ENCODE results near the gene RPP40. TPM values are rescaled to one million over a fixed set of nuclear protein-coding genes. Genes with fewer than 3 reads are reported as not detected.

The RPP40 gene
- total and polyA plus RNA-seq, 2 of the 13 experiments (the other 11 are each of a cell fraction or from before 2014, with no cell fraction given), result 18.0 to 41.2 TPM

- no peak overlapping the region for H3K4me3 ChIP-seq (replicated peaks in 1 of 3; ENCODE audit: insufficient read depth in 1 of 3, low read depth in 2 of 3, low read length in 3 of 3)
- H4K20me1 ChIP-seq (ENCODE audit: insufficient read depth, low read length), result no peaks in the 10 kb centered on the region
- no peak overlapping the region for H3K27ac ChIP-seq (ENCODE audit: extremely low read length, insufficient read depth, low read length)
- ATAC-seq (no peak), FAIRE-seq (no peak), DNase-seq (ENCODE audit: low spot score) (no peak)
- H3K4me2 ChIP-seq (ENCODE audit: low read depth, low read length), result no peak overlapping the region
- ChIA-PET CTCF (ENCODE audit: low intra/inter-chr PET ratio, low total read pairs) (no interaction called here), POLR2A (no interaction called here)
- no peak for TF ChIP-seq SOX13 (IDR thresholded peaks at IDR 0.05)
- no peak for TF ChIP-seq SOX13 (CRISPR knock-in tag; conservative IDR thresholded peaks at IDR 0.05 in 1 of 2, IDR thresholded peaks at IDR 0.05 in 1 of 2)
- no peak for TF ChIP-seq GATAD2A (CRISPR knock-in tag; IDR thresholded peaks at IDR 0.05)
- TF ChIP-seq MLLT10 (CRISPR knock-in tag; IDR thresholded peaks at IDR 0.05), result no peak
- no peak for TF ChIP-seq POLR2AphosphoS5 (IDR thresholded peaks at IDR 0.05; ENCODE audit: low read depth, low read length)
- no peak for TF ChIP-seq MATR3 (CRISPR knock-in tag; IDR thresholded peaks at IDR 0.05)
- TF ChIP-seq, protein P1, sequence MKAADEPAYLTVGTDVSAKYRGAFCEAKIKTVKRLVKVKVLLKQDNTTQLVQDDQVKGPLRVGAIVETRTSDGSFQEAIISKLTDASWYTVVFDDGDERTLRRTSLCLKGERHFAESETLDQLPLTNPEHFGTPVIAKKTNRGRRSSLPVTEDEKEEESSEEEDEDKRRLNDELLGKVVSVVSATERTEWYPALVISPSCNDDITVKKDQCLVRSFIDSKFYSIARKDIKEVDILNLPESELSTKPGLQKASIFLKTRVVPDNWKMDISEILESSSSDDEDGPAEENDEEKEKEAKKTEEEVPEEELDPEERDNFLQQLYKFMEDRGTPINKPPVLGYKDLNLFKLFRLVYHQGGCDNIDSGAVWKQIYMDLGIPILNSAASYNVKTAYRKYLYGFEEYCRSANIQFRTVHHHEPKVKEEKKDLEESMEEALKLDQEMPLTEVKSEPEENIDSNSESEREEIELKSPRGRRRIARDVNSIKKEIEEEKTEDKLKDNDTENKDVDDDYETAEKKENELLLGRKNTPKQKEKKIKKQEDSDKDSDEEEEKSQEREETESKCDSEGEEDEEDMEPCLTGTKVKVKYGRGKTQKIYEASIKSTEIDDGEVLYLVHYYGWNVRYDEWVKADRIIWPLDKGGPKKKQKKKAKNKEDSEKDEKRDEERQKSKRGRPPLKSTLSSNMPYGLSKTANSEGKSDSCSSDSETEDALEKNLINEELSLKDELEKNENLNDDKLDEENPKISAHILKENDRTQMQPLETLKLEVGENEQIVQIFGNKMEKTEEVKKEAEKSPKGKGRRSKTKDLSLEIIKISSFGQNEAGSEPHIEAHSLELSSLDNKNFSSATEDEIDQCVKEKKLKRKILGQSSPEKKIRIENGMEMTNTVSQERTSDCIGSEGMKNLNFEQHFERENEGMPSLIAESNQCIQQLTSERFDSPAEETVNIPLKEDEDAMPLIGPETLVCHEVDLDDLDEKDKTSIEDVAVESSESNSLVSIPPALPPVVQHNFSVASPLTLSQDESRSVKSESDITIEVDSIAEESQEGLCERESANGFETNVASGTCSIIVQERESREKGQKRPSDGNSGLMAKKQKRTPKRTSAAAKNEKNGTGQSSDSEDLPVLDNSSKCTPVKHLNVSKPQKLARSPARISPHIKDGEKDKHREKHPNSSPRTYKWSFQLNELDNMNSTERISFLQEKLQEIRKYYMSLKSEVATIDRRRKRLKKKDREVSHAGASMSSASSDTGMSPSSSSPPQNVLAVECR (CRISPR knock-in tag; IDR thresholded peaks at IDR 0.05; ENCODE audit: borderline replicate concordance), result no peak
- no peak for TF ChIP-seq RELA (CRISPR knock-in tag; IDR thresholded peaks at IDR 0.05)
- no peak for TF ChIP-seq ZSCAN30 (CRISPR knock-in tag; IDR thresholded peaks at IDR 0.05)
- TF ChIP-seq TBP (CRISPR knock-in tag; IDR thresholded peaks at IDR 0.05), result no peak
- no peak for TF ChIP-seq ZFP62 (CRISPR knock-in tag; IDR thresholded peaks at IDR 0.05)
- TF ChIP-seq UBTF (CRISPR knock-in tag; IDR thresholded peaks at IDR 0.05), result no peak
- TF ChIP-seq ZNF124 (CRISPR knock-in tag; IDR thresholded peaks at IDR 0.05), result no peak
- TF ChIP-seq KLF16 (CRISPR knock-in tag; IDR thresholded peaks at IDR 0.05), result no peak
- no peak for TF ChIP-seq ZMYM2 (CRISPR knock-in tag; IDR thresholded peaks at IDR 0.05)
- TF ChIP-seq ZNF773 (CRISPR knock-in tag; IDR thresholded peaks at IDR 0.05; ENCODE audit: borderline replicate concordance), result no peak
- TF ChIP-seq ZBTB3 (CRISPR knock-in tag; IDR thresholded peaks at IDR 0.05; ENCODE audit: borderline replicate concordance, low read depth), result no peak
- no peak for TF ChIP-seq ZBTB44 (CRISPR knock-in tag; IDR thresholded peaks at IDR 0.05)
- no peak for TF ChIP-seq DNMT3B (CRISPR knock-in tag; conservative IDR thresholded peaks at IDR 0.05)
- intact Hi-C loops (cut with micrococcal nuclease; ENCODE audit: unreplicated experiment), result no loop called here
- H3K9ac ChIP-seq (ENCODE audit: insufficient read depth, low read depth, low read length), result no peak overlapping the region
- H3K9me3 ChIP-seq (ENCODE audit: low read length), result peaks cover 21% of the 10 kb centered on the region
- in situ Hi-C loops (cut with HindIII; ENCODE audit: extremely low pct_ligation_motif_present, low pct_unique_long_range_greater_than_20kb), result loop anchor here (10.0 kb wide), 1 partner anchor 332 kb away; no protein-coding TSS in a partner anchor
- H3K36me3 ChIP-seq (replicated peaks in 1 of 2; ENCODE audit: control insufficient read depth in 1 of 2, insufficient read depth in 2 of 2, low read length in 2 of 2), result no peaks in the 10 kb centered on the region
- H2AFZ ChIP-seq (ENCODE audit: low read length), result no peak overlapping the region
- H3K79me2 ChIP-seq (ENCODE audit: insufficient read depth, low read length), result no peaks in the 10 kb centered on the region
- H3K27me3 ChIP-seq (ENCODE audit: control insufficient read depth in 1 of 2, insufficient read depth in 2 of 2, low read length in 2 of 2), result no peaks in the 10 kb centered on the region
- BruUV-seq (replicated peaks), result no TSS peak
- peaks cover 10% of the 10 kb centered on the region for H3K4me1 ChIP-seq (ENCODE audit: insufficient read depth, low read length)
These were observed 49.2 kb upstream of the RPP40 start for GRCh38 chr6:5053038-5053437.
